AG09309 (cell line): ENCODE measurements around the gene MINAR1.

ENCODE experiments used
- DNase-seq: peaks from one replicate; pipeline ENCODE4 v3.0.0-alpha.2; 2010; ENCODE audit warnings: low read depth
- H3K4me3 ChIP-seq: 2 replicates; pipeline ENCODE4 v1.5.1; 2011; ENCODE audit warnings: mild to moderate bottlenecking, low read depth, low read length, moderate library complexity; ENCODE audit not compliant: control insufficient read depth
- TF ChIP-seq, protein P1 (sequence below): IDR thresholded peaks from 2 replicates; pipeline ENCODE4 v1.5.1; 2011; ENCODE audit warnings: mild to moderate bottlenecking, low read depth, low read length, inconsistent platforms; ENCODE audit not compliant: insufficient read depth, control insufficient read depth; ENCODE audit errors: missing control alignments

The MINAR1 gene

DNA sequence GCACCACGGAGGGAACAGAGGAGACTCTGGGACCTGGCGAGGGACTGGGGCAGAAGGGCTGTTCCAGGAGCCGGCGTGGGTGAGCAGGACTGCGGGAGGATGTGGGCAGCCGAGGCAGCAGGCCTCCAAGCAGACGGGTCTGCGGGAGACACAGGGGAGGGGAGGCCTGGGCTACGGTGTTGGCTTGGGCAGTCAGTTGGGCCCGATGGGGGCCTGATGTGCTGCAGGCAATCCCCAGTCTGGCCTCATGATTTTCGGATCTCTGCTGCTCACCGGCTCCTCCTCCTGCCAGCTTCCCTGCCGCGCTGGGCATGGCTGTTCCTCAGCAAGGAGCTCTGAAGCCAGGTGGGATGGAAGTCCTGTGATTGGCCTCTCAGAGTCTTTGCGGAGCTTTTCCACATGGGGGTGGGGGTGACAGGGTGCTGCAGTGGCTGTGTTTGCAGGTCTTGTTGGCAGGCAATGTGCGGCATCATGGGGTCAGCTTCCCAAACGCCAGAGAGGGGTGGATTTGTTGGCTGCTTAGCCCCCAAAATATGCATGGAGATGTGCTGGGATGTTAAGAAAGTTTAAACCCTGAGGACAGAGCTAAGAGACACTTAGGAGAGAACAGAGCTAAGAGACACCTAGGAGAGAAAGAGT, 19.3 kb downstream of the MINAR1 start:
- H3K4me3 ChIP-seq = no peak overlapping the region
- TF ChIP-seq, protein P1, sequence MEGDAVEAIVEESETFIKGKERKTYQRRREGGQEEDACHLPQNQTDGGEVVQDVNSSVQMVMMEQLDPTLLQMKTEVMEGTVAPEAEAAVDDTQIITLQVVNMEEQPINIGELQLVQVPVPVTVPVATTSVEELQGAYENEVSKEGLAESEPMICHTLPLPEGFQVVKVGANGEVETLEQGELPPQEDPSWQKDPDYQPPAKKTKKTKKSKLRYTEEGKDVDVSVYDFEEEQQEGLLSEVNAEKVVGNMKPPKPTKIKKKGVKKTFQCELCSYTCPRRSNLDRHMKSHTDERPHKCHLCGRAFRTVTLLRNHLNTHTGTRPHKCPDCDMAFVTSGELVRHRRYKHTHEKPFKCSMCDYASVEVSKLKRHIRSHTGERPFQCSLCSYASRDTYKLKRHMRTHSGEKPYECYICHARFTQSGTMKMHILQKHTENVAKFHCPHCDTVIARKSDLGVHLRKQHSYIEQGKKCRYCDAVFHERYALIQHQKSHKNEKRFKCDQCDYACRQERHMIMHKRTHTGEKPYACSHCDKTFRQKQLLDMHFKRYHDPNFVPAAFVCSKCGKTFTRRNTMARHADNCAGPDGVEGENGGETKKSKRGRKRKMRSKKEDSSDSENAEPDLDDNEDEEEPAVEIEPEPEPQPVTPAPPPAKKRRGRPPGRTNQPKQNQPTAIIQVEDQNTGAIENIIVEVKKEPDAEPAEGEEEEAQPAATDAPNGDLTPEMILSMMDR = no peak
- DNase-seq = no peak

DNA sequence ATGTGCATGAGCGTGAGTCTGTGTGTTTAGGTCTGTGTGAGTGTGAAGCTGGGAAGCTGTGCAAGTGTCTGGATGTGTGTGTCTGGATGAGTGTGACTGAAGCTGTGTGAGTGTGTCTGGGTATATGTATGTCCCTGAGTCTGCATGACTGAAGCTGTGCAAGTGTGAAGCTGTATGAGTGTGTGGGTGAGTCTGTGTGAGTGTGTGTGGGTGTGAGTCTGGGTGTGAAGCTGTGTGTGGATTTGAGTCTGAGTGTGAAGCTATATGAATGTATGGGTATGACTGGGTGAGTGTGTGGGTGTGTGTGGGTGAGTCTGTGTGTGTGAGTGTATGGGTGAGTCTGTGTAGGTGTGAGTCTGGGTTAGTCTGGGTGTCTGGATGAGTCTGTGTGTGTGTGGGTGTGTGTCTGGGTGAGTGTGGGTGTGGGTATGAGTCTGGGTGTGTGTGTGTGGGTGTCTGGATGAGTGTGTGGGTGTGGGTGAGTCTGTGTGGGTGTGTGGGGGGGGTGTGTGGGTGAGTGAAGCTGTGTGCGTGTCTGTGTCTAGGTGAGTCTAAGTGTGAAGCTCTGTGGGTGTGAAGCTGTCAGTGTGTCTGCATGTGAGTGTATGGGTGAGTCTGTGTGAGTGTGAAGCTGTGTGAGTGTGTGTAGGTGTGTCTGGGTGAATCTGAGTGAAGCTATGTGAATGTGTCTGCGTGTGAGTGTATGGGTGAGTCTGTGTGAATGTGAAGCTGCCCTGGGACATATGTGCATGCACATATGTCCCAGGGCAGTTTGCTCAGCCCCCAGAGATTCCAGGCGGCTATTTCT, 20.3 kb downstream of the MINAR1 start:
- TF ChIP-seq, protein P1 = no peak

DNA sequence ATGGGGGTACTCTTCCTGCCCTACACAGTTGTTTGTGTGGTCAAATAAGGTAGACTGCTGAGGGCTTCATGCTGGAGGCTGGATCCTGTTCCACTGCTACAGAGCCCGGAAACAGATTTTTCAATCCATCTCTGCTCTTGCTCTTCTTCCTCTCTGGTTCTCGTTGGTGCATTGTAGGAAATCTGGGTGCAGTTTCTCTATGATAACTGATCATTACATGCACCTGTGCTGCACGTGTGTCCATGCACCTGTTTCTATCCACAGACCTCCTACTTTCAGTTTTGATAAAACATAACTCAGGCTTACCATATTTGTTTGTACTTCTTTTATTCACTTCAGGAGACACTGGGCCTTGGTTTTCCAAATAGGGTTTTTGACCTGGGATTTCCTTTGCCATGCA, 21.3 kb downstream of the MINAR1 start:
- TF ChIP-seq, protein P1 = no peak
- no peak overlapping the region for H3K4me3 ChIP-seq
- DNase-seq = no peak

More for the DNA sequence above, 20.3 kb downstream of the MINAR1 start:
- no peak overlapping the region for H3K4me3 ChIP-seq
- DNase-seq = no peak

DNA sequence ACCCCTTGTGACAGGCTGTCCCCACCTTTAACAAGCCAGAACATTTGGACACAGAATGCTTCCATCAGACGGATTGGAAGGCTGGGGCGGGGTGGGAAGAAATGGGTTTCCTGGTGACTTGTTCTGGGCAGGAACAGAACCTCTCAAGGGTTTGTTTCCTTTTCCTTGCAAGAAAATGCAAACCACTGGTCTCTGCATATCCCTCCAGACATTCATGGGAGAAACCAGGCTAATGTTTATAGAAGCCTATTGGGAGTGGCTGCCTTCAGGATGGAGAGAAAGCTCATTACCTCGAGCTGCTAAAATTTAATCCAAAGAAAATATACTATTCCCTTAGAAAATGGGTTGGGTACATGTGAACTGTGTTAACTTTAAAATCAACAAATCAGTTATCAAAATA, 21.9 kb downstream of the MINAR1 start:
- TF ChIP-seq, protein P1 = no peak
- H3K4me3 ChIP-seq = no peak overlapping the region
- no peak for DNase-seq

DNA sequence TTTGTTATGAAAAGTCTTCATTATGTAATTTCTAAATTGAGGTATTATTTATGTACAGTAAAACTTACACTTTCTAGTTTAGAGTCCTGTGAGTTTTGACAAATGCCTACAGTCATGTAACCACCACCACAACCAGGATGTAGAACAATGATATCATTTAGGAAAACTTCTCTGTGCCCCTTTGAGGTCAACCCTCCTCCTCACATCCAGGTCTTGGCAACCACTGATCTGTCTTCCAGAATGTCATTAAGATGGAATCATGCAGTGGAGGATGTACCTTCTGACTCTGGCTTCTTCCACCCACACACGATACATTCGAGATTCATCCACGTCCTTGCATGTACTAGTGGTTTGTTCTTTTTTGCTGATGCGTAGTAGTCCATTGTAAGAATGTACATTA, 23.2 kb downstream of the MINAR1 start:
- TF ChIP-seq, protein P1 = no peak
- H3K4me3 ChIP-seq = no peak overlapping the region

DNA sequence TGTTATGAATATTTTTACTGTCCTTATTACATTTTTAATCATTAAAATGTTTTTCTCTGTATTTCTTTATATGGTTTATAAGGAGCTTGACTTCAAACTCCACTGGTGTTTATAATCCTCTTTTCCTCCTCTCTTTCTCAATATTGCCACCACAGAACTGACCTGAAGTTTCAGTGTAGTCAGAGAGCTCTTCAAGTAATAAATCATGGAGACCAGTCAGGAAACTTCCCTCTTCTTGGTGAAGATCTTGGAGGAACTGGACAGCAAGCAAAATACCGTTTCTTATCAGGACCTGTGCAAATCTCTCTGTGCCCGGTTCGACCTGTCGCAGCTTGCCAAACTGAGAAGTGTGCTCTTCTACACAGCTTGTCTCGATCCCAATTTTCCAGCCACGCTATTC, 23.8 kb downstream of the MINAR1 start:
- no peak overlapping the region for H3K4me3 ChIP-seq
- TF ChIP-seq, protein P1 = no peak
- no peak for DNase-seq

More for the DNA sequence above, 23.2 kb downstream of the MINAR1 start:
- DNase-seq = no peak
